ENCODE data around the gene OR2AT4. TPM values are rescaled to one million over a fixed set of nuclear protein-coding genes. Genes with fewer than 3 reads are reported as not detected.

Gene OR2AT4
- total and polyA plus RNA-seq, 2 of the 8 experiments (the other 6 are each of a cell fraction or from before 2014, with no cell fraction given): not detected

- POLR2A ChIA-PET (ENCODE audit: partially characterized antibody): no interaction called here
- WGBS, 2 experiments (ENCODE audit: extremely low coverage in 1 of 2, insufficient coverage in 1 of 2, insufficient read length in 1 of 2, insufficient replicate concordance in 2 of 2, low coverage in 1 of 2, low lambda C conversion rate in 2 of 2, missing lambda C conversion rate in 1 of 2): 89% methylated on average over 7 of the region's 7 CpGs; no CpG with 5 or more reads in 1 of the 2 experiments
- TF ChIP-seq BRCA1 (IDR thresholded peaks at IDR 0.05; ENCODE audit: low read depth, low read length): no peak
- no peak for TF ChIP-seq MAX (IDR thresholded peaks at IDR 0.05)
- no peak for TF ChIP-seq CTCF (IDR thresholded peaks at IDR 0.05; ENCODE audit: control extremely low read depth in 1 of 3, insufficient read depth in 1 of 3, low read depth in 1 of 3, low read length in 3 of 3)
- TF ChIP-seq TEAD4 (IDR thresholded peaks at IDR 0.05; ENCODE audit: low read depth, low read length): no peak
- TF ChIP-seq ZNF274 (IDR thresholded peaks at IDR 0.05; ENCODE audit: borderline replicate concordance, extremely low read depth, low read length): no peak
- TF ChIP-seq SP2 (IDR thresholded peaks at IDR 0.05; ENCODE audit: low read length): no peak
- no peak for TF ChIP-seq KDM5A (IDR thresholded peaks at IDR 0.05; ENCODE audit: low read length)
- TF ChIP-seq HDAC6 (IDR thresholded peaks at IDR 0.05; ENCODE audit: low read depth, low read length): no peak
- no peak for TF ChIP-seq HDAC2 (IDR thresholded peaks at IDR 0.05; ENCODE audit: borderline replicate concordance in 1 of 2, low read depth in 2 of 2, low read length in 2 of 2)
- TF ChIP-seq SIRT6 (IDR thresholded peaks at IDR 0.05; ENCODE audit: low read length): no peak
- no peak for TF ChIP-seq EP300 (IDR thresholded peaks at IDR 0.05; ENCODE audit: borderline replicate concordance in 1 of 2, low read depth in 2 of 2, low read length in 2 of 2)
- TF ChIP-seq CHD1 (IDR thresholded peaks at IDR 0.05; ENCODE audit: low read depth, low read length): no peak
These were observed 19.4 kb downstream of the OR2AT4 start for GRCh38 chr11:75077316-75077715.

More at GRCh38 chr11:75077316-75077715, 19.4 kb downstream of the OR2AT4 start:
- Histone ChIP-seq H3K14ac (ENCODE audit: insufficient read length) (no peak overlapping the region), H3K79me2 (ENCODE audit: control insufficient read depth in 1 of 2, insufficient read depth in 2 of 2, low read length in 2 of 2) (no peaks in the 10 kb centered on the region), H3K27me3 (replicated peaks in 1 of 4; ENCODE audit: control insufficient read depth in 3 of 4, extremely low read depth in 1 of 4, insufficient read depth in 3 of 4, low read length in 3 of 4) (no peaks in the 10 kb centered on the region), H3K4me3 (ENCODE audit: extremely low read depth in 1 of 4, insufficient read depth in 2 of 4, low read depth in 3 of 4, low read length in 4 of 4) (no peak overlapping the region), H3K9me3 (ENCODE audit: insufficient read depth in 2 of 2, low read depth in 1 of 2, low read length in 1 of 2) (no peaks in the 10 kb centered on the region), H2BK12ac (ENCODE audit: low read depth, low read length) (no peak overlapping the region), H3K27ac (ENCODE audit: low read depth, low read length) (no peak overlapping the region), H3K56ac (replicated peaks; ENCODE audit: insufficient read length, low read depth, low read length) (no peak overlapping the region), H2BK20ac (ENCODE audit: low read length) (no peak overlapping the region), H4K91ac (replicated peaks; ENCODE audit: insufficient read length, low read length) (no peak overlapping the region), H2AFZ (ENCODE audit: low read length) (no peak overlapping the region), H4K5ac (ENCODE audit: insufficient read length, low read depth, low read length) (no peak overlapping the region), H3K4me2 (ENCODE audit: insufficient read depth in 1 of 2, low read depth in 2 of 2, low read length in 2 of 2) (no peak overlapping the region), H3K79me1 (ENCODE audit: low read depth, low read length) (no peaks in the 10 kb centered on the region), H3K18ac (ENCODE audit: extremely low read depth, low read length) (no peak overlapping the region), H3K23ac (ENCODE audit: insufficient read length) (no peak overlapping the region), H2AK5ac (ENCODE audit: low read depth, low read length) (no peak overlapping the region), H4K8ac (ENCODE audit: extremely low read depth, insufficient read depth, low read length) (no peak overlapping the region), H3K9ac (replicated peaks in 1 of 4; ENCODE audit: extremely low read depth in 1 of 4, low read depth in 3 of 4, low read length in 3 of 4) (no peak overlapping the region), H2BK5ac (ENCODE audit: low read depth, low read length) (no peak overlapping the region), H2BK120ac (replicated peaks; ENCODE audit: low read depth, low read length) (no peak overlapping the region), H3K4me1 (replicated peaks in 1 of 4; ENCODE audit: control insufficient read depth in 3 of 4, insufficient read depth in 4 of 4, low read length in 3 of 4) (peaks cover 0 to 2% (median 0%) of the 10 kb centered on the region in 4 experiments; a peak in 1 of 7 replicates), H4K20me1 (replicated peaks in 1 of 2; ENCODE audit: control insufficient read depth in 1 of 2, insufficient read depth in 2 of 2, low read length in 2 of 2) (no peaks in the 10 kb centered on the region), H2BK15ac (ENCODE audit: low read length) (no peak overlapping the region), H3K4ac (replicated peaks; ENCODE audit: insufficient read length, low read depth, low read length) (no peak overlapping the region), H3K23me2 (ENCODE audit: low read depth, low read length) (no peaks in the 10 kb centered on the region), H3K36me3 (ENCODE audit: control insufficient read depth in 2 of 4, insufficient read depth in 4 of 4, low read length in 3 of 4) (no peaks in the 10 kb centered on the region)
- CTCF ChIA-PET (ENCODE audit: partially characterized antibody): no interaction called here
- FAIRE-seq (no peak), DNase-seq (ENCODE audit: low read depth in 1 of 2, low spot score in 2 of 2) (no peak)
